Epithelial cell of proximal tubule (primary cell): ENCODE data around the gene CHD2. TPM values are rescaled to one million over a fixed set of nuclear protein-coding genes. Genes with fewer than 3 reads are reported as not detected.
"Not testable (repeated sequence)": the region's sequence is repeated elsewhere in the genome, so short reads cannot be mapped to it uniquely, and the experiment has no call there.

Experiments
- DNase-seq: peaks from one replicate; pipeline ENCODE4 v3.0.0-alpha.2; 2011; ENCODE audit warnings: low read depth
- H3K4me3 ChIP-seq: 2 replicates; pipeline ENCODE4 v1.5.1; 2011; ENCODE audit warnings: low read depth, mild to moderate bottlenecking, low read length
- CTCF ChIP-seq: conservative IDR thresholded peaks from 2 replicates; pipeline ENCODE4 v1.5.1; 2012; ENCODE audit warnings: low read depth, mild to moderate bottlenecking, low read length
- total RNA-seq: library from RNA; depleted of rRNA; stranded (reverse); fragments of >200 nt; gene quantifications from 2 replicates; pipeline ENCODE4 v1.2.3, GENCODE V29; 2015

The CHD2 gene
- total RNA-seq, 1 donor from 2014 or later, result 26.5 TPM

DNA sequence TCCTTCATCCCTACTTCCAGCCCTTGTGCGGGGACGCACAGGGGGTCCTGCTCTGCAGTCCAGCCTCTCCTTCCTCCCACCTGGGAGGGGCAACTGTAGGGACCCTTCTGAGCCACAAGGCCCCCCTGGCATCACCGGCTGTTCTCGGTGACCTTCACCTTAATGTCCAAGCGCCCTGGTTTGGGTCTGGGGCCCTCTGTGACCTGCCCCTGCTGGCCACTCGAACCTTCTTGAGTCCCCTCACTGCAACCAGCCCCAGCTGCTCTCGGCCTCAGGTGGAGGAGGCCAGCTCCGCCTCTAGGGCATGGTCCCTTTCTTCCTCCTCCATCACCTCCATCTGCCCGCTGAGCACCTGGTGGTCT, 131.0 kb downstream of the CHD2 start:
- H3K4me3 ChIP-seq, result no peak overlapping the region
- no peak for DNase-seq
- no peak for TF ChIP-seq CTCF

- not testable (repeated sequence) for DNase-seq, H3K4me3 ChIP-seq
Measured at GRCh38 chr15:93031557-93032384, 131.6 kb downstream of the CHD2 start.

GRCh38 chr15:93032515-93033206, 132.5 kb downstream of the CHD2 start:
- H3K4me3 ChIP-seq, DNase-seq: not testable (repeated sequence)

GRCh38 chr15:93033434-93034045, 133.4 kb downstream of the CHD2 start:
- no peak overlapping the region for H3K4me3 ChIP-seq
- no peak for TF ChIP-seq CTCF
- DNase-seq, result no peak

- TF ChIP-seq CTCF, result no peak
- H3K4me3 ChIP-seq, result no peak overlapping the region
- no peak for DNase-seq
Measured at GRCh38 chr15:93034512-93034911, 134.4 kb downstream of the CHD2 start.

GRCh38 chr15:93035092-93035915, 135.2 kb downstream of the CHD2 start:
- no peak overlapping the region for H3K4me3 ChIP-seq
- no peak for DNase-seq
- TF ChIP-seq CTCF, result no peak

DNA sequence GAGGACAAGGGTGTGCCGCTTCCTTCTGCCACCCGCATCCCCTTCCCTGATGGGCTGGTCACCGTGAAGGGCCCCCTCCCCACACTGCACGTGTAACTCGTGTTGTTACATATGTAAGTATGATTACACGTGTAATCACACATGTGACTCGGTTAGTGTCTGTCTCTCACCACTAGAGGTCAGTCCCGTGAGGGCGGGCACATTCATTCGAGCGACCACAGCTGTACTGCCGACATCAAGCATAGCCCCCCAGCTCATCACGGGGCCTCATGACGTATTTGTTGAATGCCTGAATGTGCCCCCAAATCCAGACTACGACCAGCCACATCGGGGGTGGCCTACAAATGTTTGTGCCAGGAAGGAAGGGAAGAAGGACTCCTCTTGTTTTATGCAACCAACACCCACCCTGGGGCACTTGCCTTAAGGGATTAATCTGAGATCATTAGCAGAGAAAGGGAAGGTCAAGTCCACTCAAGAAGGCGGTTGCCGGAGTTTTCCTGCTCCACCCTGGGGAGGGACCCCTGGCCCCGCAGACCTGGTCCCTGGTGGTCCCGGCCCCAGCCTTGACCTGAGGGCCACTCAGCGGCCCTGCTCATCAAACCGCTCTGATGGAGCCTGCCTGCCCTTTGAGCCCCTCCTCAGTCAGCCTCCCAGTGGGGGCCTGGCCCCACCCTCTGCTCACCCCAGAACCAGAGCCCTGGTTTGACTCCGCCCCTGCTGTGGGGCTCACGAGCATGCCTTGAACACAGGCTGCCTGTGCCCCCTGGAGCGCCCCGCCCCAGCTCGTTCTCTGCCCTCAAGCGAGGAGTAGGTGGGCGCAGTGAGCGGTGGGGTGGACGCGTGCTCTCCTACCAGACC, 136.1 kb downstream of the CHD2 start:
- no peak for DNase-seq
- TF ChIP-seq CTCF, result peak; percentile 68
- H3K4me3 ChIP-seq, result no peak overlapping the region
